ENCODE data around the gene TMEM37. TPM values are rescaled to one million over a fixed set of nuclear protein-coding genes. Genes with fewer than 3 reads are reported as not detected.

The TMEM37 gene
- total and polyA plus RNA-seq, 2 of the 13 experiments (the other 11 are each of a cell fraction or from before 2014, with no cell fraction given), result 37.7 to 115 TPM

DNA sequence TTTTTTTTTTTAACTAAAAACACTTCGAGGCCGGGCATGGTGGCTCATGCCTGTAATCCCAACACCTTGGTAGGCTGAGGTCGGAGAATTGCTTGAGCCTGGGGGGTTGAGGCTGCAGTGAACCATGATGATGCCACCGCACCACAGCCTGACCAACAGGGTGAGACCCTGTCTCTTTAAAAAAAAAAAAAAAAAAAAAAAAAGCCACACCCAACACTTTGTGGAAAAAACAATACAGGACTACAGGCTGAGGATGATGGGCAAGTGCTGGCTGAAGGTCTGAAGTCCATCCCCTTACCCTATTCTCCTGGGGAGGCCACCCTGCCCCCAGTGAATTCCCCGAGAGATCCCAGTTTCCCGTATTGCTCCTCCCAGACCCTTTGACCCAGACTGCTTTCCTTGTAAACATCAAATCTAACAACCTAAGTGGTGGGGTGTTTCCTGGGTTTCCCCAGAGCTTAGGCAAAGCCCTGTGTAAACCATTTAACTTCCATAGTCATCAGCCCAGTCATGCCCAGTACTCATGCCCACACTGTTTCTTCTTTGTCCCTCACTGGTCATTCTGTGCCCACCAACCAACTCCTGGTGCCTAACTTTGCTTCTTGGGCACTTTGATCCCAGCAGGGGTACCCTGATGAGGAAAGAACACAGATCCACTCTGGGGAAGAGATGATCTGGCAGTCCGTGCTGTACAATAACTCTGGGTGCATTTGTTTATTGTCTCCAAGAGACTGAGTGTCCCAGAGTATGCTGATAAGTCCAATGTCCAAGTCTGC, 5.8 kb upstream of the TMEM37 start (continued):
- TF ChIP-seq, protein P1, sequence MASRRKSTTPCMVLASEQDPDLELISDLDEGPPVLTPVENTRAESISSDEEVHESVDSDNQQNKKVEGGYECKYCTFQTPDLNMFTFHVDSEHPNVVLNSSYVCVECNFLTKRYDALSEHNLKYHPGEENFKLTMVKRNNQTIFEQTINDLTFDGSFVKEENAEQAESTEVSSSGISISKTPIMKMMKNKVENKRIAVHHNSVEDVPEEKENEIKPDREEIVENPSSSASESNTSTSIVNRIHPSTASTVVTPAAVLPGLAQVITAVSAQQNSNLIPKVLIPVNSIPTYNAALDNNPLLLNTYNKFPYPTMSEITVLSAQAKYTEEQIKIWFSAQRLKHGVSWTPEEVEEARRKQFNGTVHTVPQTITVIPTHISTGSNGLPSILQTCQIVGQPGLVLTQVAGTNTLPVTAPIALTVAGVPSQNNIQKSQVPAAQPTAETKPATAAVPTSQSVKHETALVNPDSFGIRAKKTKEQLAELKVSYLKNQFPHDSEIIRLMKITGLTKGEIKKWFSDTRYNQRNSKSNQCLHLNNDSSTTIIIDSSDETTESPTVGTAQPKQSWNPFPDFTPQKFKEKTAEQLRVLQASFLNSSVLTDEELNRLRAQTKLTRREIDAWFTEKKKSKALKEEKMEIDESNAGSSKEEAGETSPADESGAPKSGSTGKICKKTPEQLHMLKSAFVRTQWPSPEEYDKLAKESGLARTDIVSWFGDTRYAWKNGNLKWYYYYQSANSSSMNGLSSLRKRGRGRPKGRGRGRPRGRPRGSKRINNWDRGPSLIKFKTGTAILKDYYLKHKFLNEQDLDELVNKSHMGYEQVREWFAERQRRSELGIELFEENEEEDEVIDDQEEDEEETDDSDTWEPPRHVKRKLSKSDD (CRISPR knock-in tag; IDR thresholded peaks at IDR 0.05; ENCODE audit: low read depth), result no peak
- peak; percentile 99 for TF ChIP-seq PITX1 (CRISPR knock-in tag; IDR thresholded peaks at IDR 0.05)
- TF ChIP-seq ZNF282 (IDR thresholded peaks at IDR 0.05; ENCODE audit: partially characterized antibody), result no peak
- TF ChIP-seq ZNF678 (CRISPR knock-in tag; IDR thresholded peaks at IDR 0.05), result no peak
- TF ChIP-seq RFX1 (IDR thresholded peaks at IDR 0.05), result no peak
- TF ChIP-seq, protein P2, sequence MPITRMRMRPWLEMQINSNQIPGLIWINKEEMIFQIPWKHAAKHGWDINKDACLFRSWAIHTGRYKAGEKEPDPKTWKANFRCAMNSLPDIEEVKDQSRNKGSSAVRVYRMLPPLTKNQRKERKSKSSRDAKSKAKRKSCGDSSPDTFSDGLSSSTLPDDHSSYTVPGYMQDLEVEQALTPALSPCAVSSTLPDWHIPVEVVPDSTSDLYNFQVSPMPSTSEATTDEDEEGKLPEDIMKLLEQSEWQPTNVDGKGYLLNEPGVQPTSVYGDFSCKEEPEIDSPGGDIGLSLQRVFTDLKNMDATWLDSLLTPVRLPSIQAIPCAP (CRISPR knock-in tag; IDR thresholded peaks at IDR 0.05; ENCODE audit: low read depth), result no peak
- TF ChIP-seq KDM6A (CRISPR knock-in tag; IDR thresholded peaks at IDR 0.05; ENCODE audit: low read depth), result peak; percentile 97
- TF ChIP-seq, protein P3, sequence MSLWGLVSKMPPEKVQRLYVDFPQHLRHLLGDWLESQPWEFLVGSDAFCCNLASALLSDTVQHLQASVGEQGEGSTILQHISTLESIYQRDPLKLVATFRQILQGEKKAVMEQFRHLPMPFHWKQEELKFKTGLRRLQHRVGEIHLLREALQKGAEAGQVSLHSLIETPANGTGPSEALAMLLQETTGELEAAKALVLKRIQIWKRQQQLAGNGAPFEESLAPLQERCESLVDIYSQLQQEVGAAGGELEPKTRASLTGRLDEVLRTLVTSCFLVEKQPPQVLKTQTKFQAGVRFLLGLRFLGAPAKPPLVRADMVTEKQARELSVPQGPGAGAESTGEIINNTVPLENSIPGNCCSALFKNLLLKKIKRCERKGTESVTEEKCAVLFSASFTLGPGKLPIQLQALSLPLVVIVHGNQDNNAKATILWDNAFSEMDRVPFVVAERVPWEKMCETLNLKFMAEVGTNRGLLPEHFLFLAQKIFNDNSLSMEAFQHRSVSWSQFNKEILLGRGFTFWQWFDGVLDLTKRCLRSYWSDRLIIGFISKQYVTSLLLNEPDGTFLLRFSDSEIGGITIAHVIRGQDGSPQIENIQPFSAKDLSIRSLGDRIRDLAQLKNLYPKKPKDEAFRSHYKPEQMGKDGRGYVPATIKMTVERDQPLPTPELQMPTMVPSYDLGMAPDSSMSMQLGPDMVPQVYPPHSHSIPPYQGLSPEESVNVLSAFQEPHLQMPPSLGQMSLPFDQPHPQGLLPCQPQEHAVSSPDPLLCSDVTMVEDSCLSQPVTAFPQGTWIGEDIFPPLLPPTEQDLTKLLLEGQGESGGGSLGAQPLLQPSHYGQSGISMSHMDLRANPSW (CRISPR knock-in tag; IDR thresholded peaks at IDR 0.05; ENCODE audit: borderline replicate concordance), result peak; percentile 9; the same call in 1 of the 2 replicates
- TF ChIP-seq ZNF292 (CRISPR knock-in tag; IDR thresholded peaks at IDR 0.05; ENCODE audit: borderline replicate concordance, low read depth), result peak; percentile 36; the same call in 1 of the 2 replicates
- no peak for TF ChIP-seq ATAD3A (CRISPR knock-in tag; IDR thresholded peaks at IDR 0.05)
- TF ChIP-seq ZNF430 (CRISPR knock-in tag; IDR thresholded peaks at IDR 0.05), result peak; percentile 27; the same call in 1 of the 2 replicates
- TF ChIP-seq GABPB1 (CRISPR knock-in tag; IDR thresholded peaks at IDR 0.05), result no peak; the same call in 1 of the 2 replicates
- no peak for TF ChIP-seq MBNL3 (CRISPR knock-in tag; conservative IDR thresholded peaks at IDR 0.05)
- peak; percentile 67; the same call in 1 of the 2 replicates for TF ChIP-seq ZNF12 (CRISPR knock-in tag; IDR thresholded peaks at IDR 0.05)
- TF ChIP-seq, protein P4, sequence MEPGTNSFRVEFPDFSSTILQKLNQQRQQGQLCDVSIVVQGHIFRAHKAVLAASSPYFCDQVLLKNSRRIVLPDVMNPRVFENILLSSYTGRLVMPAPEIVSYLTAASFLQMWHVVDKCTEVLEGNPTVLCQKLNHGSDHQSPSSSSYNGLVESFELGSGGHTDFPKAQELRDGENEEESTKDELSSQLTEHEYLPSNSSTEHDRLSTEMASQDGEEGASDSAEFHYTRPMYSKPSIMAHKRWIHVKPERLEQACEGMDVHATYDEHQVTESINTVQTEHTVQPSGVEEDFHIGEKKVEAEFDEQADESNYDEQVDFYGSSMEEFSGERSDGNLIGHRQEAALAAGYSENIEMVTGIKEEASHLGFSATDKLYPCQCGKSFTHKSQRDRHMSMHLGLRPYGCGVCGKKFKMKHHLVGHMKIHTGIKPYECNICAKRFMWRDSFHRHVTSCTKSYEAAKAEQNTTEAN (CRISPR knock-in tag; conservative IDR thresholded peaks at IDR 0.05), result peak; percentile 61; the same call in 1 of the 2 replicates
- TF ChIP-seq, protein P5, sequence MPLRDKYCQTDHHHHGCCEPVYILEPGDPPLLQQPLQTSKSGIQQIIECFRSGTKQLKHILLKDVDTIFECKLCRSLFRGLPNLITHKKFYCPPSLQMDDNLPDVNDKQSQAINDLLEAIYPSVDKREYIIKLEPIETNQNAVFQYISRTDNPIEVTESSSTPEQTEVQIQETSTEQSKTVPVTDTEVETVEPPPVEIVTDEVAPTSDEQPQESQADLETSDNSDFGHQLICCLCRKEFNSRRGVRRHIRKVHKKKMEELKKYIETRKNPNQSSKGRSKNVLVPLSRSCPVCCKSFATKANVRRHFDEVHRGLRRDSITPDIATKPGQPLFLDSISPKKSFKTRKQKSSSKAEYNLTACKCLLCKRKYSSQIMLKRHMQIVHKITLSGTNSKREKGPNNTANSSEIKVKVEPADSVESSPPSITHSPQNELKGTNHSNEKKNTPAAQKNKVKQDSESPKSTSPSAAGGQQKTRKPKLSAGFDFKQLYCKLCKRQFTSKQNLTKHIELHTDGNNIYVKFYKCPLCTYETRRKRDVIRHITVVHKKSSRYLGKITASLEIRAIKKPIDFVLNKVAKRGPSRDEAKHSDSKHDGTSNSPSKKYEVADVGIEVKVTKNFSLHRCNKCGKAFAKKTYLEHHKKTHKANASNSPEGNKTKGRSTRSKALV (CRISPR knock-in tag; IDR thresholded peaks at IDR 0.05), result peak; percentile 40; the same call in 1 of the 2 replicates
- no peak for TF ChIP-seq NONO (IDR thresholded peaks at IDR 0.05)
- no peak for TF ChIP-seq NONO (CRISPR knock-in tag; conservative IDR thresholded peaks at IDR 0.05)

All from HepG2 (cell line).